ENCODE data around the gene PTPN23. TPM values are rescaled to one million over a fixed set of nuclear protein-coding genes. Genes with fewer than 3 reads are reported as not detected.
A peak's percentile ranks its signal among the peaks of the same experiment; 100 is the strongest.

Gene PTPN23
- total RNA-seq, 3 donors from 2014 or later (not counting 1 experiment from before 2014, with no cell fraction given), result 49.3 to 73.6 (median 52.0) TPM

DNA sequence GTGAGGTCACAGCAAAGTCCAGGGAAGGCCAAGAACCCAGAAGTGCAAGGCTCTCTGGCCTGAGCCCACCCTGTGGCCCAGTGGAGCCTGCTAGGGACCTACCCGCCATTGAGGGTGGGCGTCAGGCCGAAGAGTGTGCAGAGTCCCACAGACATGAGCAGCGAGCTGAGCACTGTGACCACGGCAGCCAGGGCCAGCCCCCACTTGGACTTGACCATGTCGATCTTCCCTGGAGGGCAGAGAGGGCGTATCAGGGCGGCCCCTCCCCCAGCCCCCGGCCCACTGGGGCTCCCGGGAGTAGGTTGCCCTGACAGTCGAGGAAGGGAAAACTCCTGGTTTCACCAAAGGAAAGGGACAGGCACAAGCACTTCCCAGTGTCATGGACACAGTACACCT lies 44.6 kb downstream of the PTPN23 start:
- Mint-ChIP-seq H3K4me1 (peaks cover 34 to 54% of the 10 kb centered on the region in 2 donors), H3K36me3 (no peaks in the 10 kb centered on the region), H3K9me3 (no peaks in the 10 kb centered on the region), H3K4me3 (no peak overlapping the region), H3K27ac (no peak overlapping the region), H3K27me3 (ENCODE audit: low read depth in 2 of 2) (no peaks in the 10 kb centered on the region)
- Histone ChIP-seq H3K4me3 (ENCODE audit: low read length) (no peak overlapping the region), H3K36me3 (ENCODE audit: control insufficient read depth, insufficient read depth, low read length) (peaks cover 40% of the 10 kb centered on the region), H3K27ac (ENCODE audit: low read length) (no peak overlapping the region), H3K27me3 (ENCODE audit: control insufficient read depth, insufficient read depth, low read length) (no peaks in the 10 kb centered on the region), H3K4me1 (ENCODE audit: control insufficient read depth, insufficient read depth, low read length) (peaks cover 27% of the 10 kb centered on the region), H3K9me3 (ENCODE audit: control insufficient read depth, insufficient read depth, low read length) (no peaks in the 10 kb centered on the region)
- intact Hi-C loops (cut with micrococcal nuclease), result no loop called here
- ATAC-seq (no peak), DNase-seq (no peak)
- no peak for TF ChIP-seq CTCF (IDR thresholded peaks at IDR 0.05)
- WGBS (ENCODE audit: insufficient coverage), result 96% methylated on average over 11 of the region's 11 CpGs

GRCh38 chr3:47425959-47426358 lies 45.1 kb downstream of the PTPN23 start:
- no peaks in the 10 kb centered on the region for H3K27me3 ChIP-seq (ENCODE audit: control insufficient read depth, insufficient read depth, low read length)
- intact Hi-C loops (cut with micrococcal nuclease), result no loop called here
- no peak overlapping the region for H3K27ac ChIP-seq (ENCODE audit: low read length)
- Mint-ChIP-seq H3K27ac (no peak overlapping the region), H3K9me3 (no peaks in the 10 kb centered on the region), H3K36me3 (no peaks in the 10 kb centered on the region), H3K4me1 (peaks cover 34 to 52% of the 10 kb centered on the region in 2 donors), H3K27me3 (ENCODE audit: low read depth in 2 of 2) (no peaks in the 10 kb centered on the region), H3K4me3 (no peak overlapping the region)
- WGBS (ENCODE audit: insufficient coverage), result 94% methylated on average over 9 of the region's 9 CpGs
- no peak for DNase-seq
- peaks cover 23% of the 10 kb centered on the region for H3K4me1 ChIP-seq (ENCODE audit: control insufficient read depth, insufficient read depth, low read length)
- peaks cover 40% of the 10 kb centered on the region for H3K36me3 ChIP-seq (ENCODE audit: control insufficient read depth, insufficient read depth, low read length)
- no peak for ATAC-seq
- no peak for TF ChIP-seq CTCF (IDR thresholded peaks at IDR 0.05)
- H3K9me3 ChIP-seq (ENCODE audit: control insufficient read depth, insufficient read depth, low read length), result no peaks in the 10 kb centered on the region
- no peak overlapping the region for H3K4me3 ChIP-seq (ENCODE audit: low read length)

DNA sequence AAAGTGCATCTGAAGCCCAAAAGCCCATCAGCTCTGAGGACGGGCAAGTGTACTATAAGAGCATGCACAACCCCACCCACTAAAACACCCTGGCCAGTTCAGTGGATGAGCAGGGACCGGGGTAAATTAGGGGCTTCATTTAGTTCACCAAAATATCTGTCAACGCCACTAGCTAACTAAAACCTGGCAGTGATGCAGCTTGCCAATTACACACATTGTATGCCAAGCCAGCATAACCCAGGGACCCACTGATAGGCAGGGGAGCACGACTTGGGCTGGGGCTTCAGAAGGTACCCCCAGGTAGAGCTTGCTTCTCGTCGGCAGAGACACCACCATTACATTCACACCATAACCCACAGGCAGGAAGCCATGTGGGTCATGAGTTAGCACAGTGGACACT lies 47.0 kb downstream of the PTPN23 start:
- no peaks in the 10 kb centered on the region for H3K27me3 ChIP-seq (ENCODE audit: control insufficient read depth, insufficient read depth, low read length)
- H3K4me3 Mint-ChIP-seq, result no peak overlapping the region
- no peak overlapping the region for H3K27ac ChIP-seq (ENCODE audit: low read length)
- H3K36me3 ChIP-seq (ENCODE audit: control insufficient read depth, insufficient read depth, low read length), result peaks cover 54% of the 10 kb centered on the region
- H3K27ac Mint-ChIP-seq, result no peak overlapping the region
- H3K4me1 Mint-ChIP-seq, result peaks cover 24 to 33% of the 10 kb centered on the region in 2 donors
- no peaks in the 10 kb centered on the region for H3K9me3 Mint-ChIP-seq
- no peak overlapping the region for H3K4me3 ChIP-seq (ENCODE audit: low read length)
- no peak for TF ChIP-seq CTCF (IDR thresholded peaks at IDR 0.05)
- WGBS (ENCODE audit: insufficient coverage), result 75% methylated on average over 6 of the region's 6 CpGs
- peaks cover 7% of the 10 kb centered on the region for H3K4me1 ChIP-seq (ENCODE audit: control insufficient read depth, insufficient read depth, low read length)
- H3K9me3 ChIP-seq (ENCODE audit: control insufficient read depth, insufficient read depth, low read length), result no peaks in the 10 kb centered on the region
- intact Hi-C loops (cut with micrococcal nuclease), result no loop called here
- peaks cover 6% of the 10 kb centered on the region for H3K36me3 Mint-ChIP-seq
- no peak for ATAC-seq
- DNase-seq, result no peak
- H3K27me3 Mint-ChIP-seq (ENCODE audit: low read depth in 2 of 2), result no peaks in the 10 kb centered on the region

DNA sequence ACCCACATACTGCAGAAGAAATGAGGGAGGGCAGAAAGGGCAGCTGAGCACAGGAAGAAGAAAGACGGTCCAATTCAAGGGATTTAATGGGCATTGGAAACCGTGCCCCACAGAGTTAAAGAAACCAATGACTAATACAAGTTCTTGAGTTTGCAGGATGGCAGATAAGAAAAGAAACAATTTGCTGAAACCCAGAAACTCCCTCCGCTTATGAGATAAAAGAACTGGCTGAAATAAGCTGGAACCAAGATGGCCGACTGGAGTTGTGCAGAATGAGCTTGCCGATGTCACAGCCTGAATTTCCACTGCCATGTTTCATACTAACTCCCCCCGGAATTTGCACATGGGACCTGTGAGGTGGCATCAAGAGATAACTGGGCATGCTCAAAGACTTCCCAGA lies 47.8 kb downstream of the PTPN23 start:
- intact Hi-C loops (cut with micrococcal nuclease), result no loop called here
- no peak for DNase-seq
- Histone ChIP-seq H3K4me3 (ENCODE audit: low read length) (no peak overlapping the region), H3K27ac (ENCODE audit: low read length) (no peak overlapping the region), H3K36me3 (ENCODE audit: control insufficient read depth, insufficient read depth, low read length) (peaks cover 61% of the 10 kb centered on the region), H3K9me3 (ENCODE audit: control insufficient read depth, insufficient read depth, low read length) (no peaks in the 10 kb centered on the region), H3K4me1 (ENCODE audit: control insufficient read depth, insufficient read depth, low read length) (peaks cover 4% of the 10 kb centered on the region), H3K27me3 (ENCODE audit: control insufficient read depth, insufficient read depth, low read length) (no peaks in the 10 kb centered on the region)
- TF ChIP-seq CTCF (IDR thresholded peaks at IDR 0.05), result no peak
- Mint-ChIP-seq H3K36me3 (peaks cover 6% of the 10 kb centered on the region), H3K4me1 (peaks cover 21 to 26% of the 10 kb centered on the region in 2 donors), H3K9me3 (no peaks in the 10 kb centered on the region), H3K27ac (peak overlapping the region in 1 of 2 donors; percentile 11), H3K27me3 (ENCODE audit: low read depth in 2 of 2) (no peaks in the 10 kb centered on the region), H3K4me3 (no peak overlapping the region)
- no peak for ATAC-seq
- WGBS (ENCODE audit: insufficient coverage), result 94% methylated on average over 6 of the region's 6 CpGs

All from natural killer cell (primary cell).